Suprapubic skin (tissue), 4 donors: ENCODE data around the gene PDCD7. TPM values are rescaled to one million over a fixed set of nuclear protein-coding genes. Genes with fewer than 3 reads are reported as not detected.
"Not testable (repeated sequence)": the region's sequence is repeated elsewhere in the genome, so short reads cannot be mapped to it uniquely, and the experiment has no call there.

Experiments
- DNase-seq, 2 donors: peaks; one replicate each; pipeline ENCODE4 v3.0.0-alpha.2; 2019; ENCODE audit warnings: low spot score in 2 of 2
- H3K27ac ChIP-seq: fragments of 200-600 bp; sonication (generic); one replicate; pipeline ENCODE4 v1.5.1; 2019
- H3K27me3 ChIP-seq: fragments of 200-600 bp; sonication (generic); one replicate; pipeline ENCODE4 v1.5.1; 2019
- H3K36me3 ChIP-seq: fragments of 200-600 bp; sonication (generic); one replicate; pipeline ENCODE4 v1.5.1; 2019
- H3K4me1 ChIP-seq: fragments of 200-600 bp; sonication (generic); one replicate; pipeline ENCODE4 v1.5.1; 2019
- H3K4me3 ChIP-seq: fragments of 200-600 bp; sonication (generic); one replicate; pipeline ENCODE4 v1.5.1; 2019; ENCODE audit warnings: mild to moderate bottlenecking
- H3K9me3 ChIP-seq: fragments of 200-600 bp; sonication (generic); one replicate; pipeline ENCODE4 v1.5.1; 2019
- CTCF ChIP-seq, 2 donors: fragments of 200-600 bp in 1 of 2; fragments of 450-650 bp in 1 of 2; sonication (generic) in 1 of 2; IDR thresholded peaks; one replicate each; pipeline ENCODE4 v1.5.1; 2016 to 2019; ENCODE audit warnings: antibody characterized with exemption in 2 of 2, mild to moderate bottlenecking in 1 of 2, moderate library complexity in 1 of 2
- EP300 ChIP-seq: sonication (generic); formaldehyde crosslinking; IDR thresholded peaks from one replicate; pipeline ENCODE4 v1.6.1; 2017; ENCODE audit warnings: antibody characterized with exemption
- POLR2A ChIP-seq, 2 donors: fragments of 450-650 bp; IDR thresholded peaks; one replicate each; pipeline ENCODE4 v1.6.1; 2017; ENCODE audit warnings: antibody characterized with exemption in 2 of 2, mild to moderate bottlenecking in 2 of 2, moderate library complexity in 2 of 2
- POLR2AphosphoS5 ChIP-seq, 3 donors: sonication (generic); formaldehyde crosslinking; IDR thresholded peaks; one replicate each; pipeline ENCODE4 v1.6.1; 2017; ENCODE audit warnings: antibody characterized with exemption in 3 of 3
- WGBS: methylation state at CpG from one replicate; pipeline ENCODE4 v1.1.5; 2018; 5-methylcytosine and 5-hydroxymethylcytosine counted together
- total RNA-seq, 4 donors: library from RNA; depleted of rRNA; stranded (reverse); fragments of >200 nt; gene quantifications; one replicate each; pipeline ENCODE4 v1.1.0, GENCODE V29; 2016

PDCD7 gene
- total RNA-seq, 4 donors from 2014 or later, result 18.1 to 46.3 (median 22.0) TPM

GRCh38 chr15:65081270-65081669, 52.3 kb downstream of the PDCD7 start:
- DNase-seq, result no peak
- WGBS, result 65% methylated on average over 6 of the region's 6 CpGs
- H3K4me3 ChIP-seq, result no peak overlapping the region
- no peaks in the 10 kb centered on the region for H3K9me3 ChIP-seq
- TF ChIP-seq CTCF (IDR thresholded peaks at IDR 0.05), result no peak
- no peak for TF ChIP-seq POLR2AphosphoS5 (IDR thresholded peaks at IDR 0.05)
- no peak for TF ChIP-seq EP300
- no peak for TF ChIP-seq POLR2A (IDR thresholded peaks at IDR 0.05)
- peaks cover 29% of the 10 kb centered on the region for H3K4me1 ChIP-seq
- no peaks in the 10 kb centered on the region for H3K36me3 ChIP-seq
- no peak overlapping the region for H3K27ac ChIP-seq
- peaks cover 21% of the 10 kb centered on the region for H3K27me3 ChIP-seq

- TF ChIP-seq EP300, result no peak
- Histone ChIP-seq H3K27ac (no peak overlapping the region), H3K4me1 (peaks cover 22% of the 10 kb centered on the region), H3K36me3 (no peaks in the 10 kb centered on the region), H3K27me3 (peaks cover 21% of the 10 kb centered on the region), H3K9me3 (no peaks in the 10 kb centered on the region), H3K4me3 (no peak overlapping the region)
- WGBS, result 49% methylated on average over 5 of the region's 5 CpGs
- DNase-seq, result no peak
Observed at GRCh38 chr15:65079580-65079979, 54.0 kb downstream of the PDCD7 start.

GRCh38 chr15:65077981-65078352, 55.6 kb downstream of the PDCD7 start:
- H3K27me3 ChIP-seq, result peaks cover 16% of the 10 kb centered on the region
- no peaks in the 10 kb centered on the region for H3K36me3 ChIP-seq
- no peak for DNase-seq
- H3K4me1 ChIP-seq, result peaks cover 17% of the 10 kb centered on the region
- H3K4me3 ChIP-seq, result no peak overlapping the region
- WGBS, result 13% methylated on average over 11 of the region's 24 CpGs
- H3K9me3 ChIP-seq, result no peaks in the 10 kb centered on the region
- TF ChIP-seq EP300 (no peak), CTCF (IDR thresholded peaks at IDR 0.05) (peak in 1 of 2 donors; percentile 56), POLR2AphosphoS5 (IDR thresholded peaks at IDR 0.05) (no peak), POLR2A (IDR thresholded peaks at IDR 0.05) (no peak)
- no peak overlapping the region for H3K27ac ChIP-seq

GRCh38 chr15:65077291-65077980, 56.2 kb downstream of the PDCD7 start:
- Histone ChIP-seq H3K27me3 (peaks cover 16% of the 10 kb centered on the region), H3K27ac (no peak overlapping the region), H3K4me1 (peaks cover 12% of the 10 kb centered on the region), H3K4me3 (no peak overlapping the region), H3K9me3 (no peaks in the 10 kb centered on the region), H3K36me3 (no peaks in the 10 kb centered on the region)
- TF ChIP-seq POLR2A (IDR thresholded peaks at IDR 0.05) (no peak), EP300 (no peak), POLR2AphosphoS5 (IDR thresholded peaks at IDR 0.05) (no peak), CTCF (IDR thresholded peaks at IDR 0.05) (no peak)
- DNase-seq, result no peak
- 45% methylated on average over 39 of the region's 85 CpGs for WGBS

GRCh38 chr15:65076486-65077290, 56.9 kb downstream of the PDCD7 start, which contains the start of gene KBTBD13:
TSS of gene KBTBD13 (plus strand) at chr15:65076746. CDS start at chr15:65076816, 70 bp downstream.
- Histone ChIP-seq H3K27ac (no peak within 1 kb of the TSS), H3K4me3 (no peak within 1 kb of the TSS), H3K4me1 (peaks cover 9% of the 10 kb centered on the region), H3K9me3 (no peaks in the 10 kb centered on the region), H3K36me3 (no peaks in the 10 kb centered on the region), H3K27me3 (peaks cover 16% of the 10 kb centered on the region)
- no peak for DNase-seq
- 86% methylated on average over 6 of the region's 73 CpGs for WGBS
- TF ChIP-seq POLR2AphosphoS5 (IDR thresholded peaks at IDR 0.05) (no peak), POLR2A (IDR thresholded peaks at IDR 0.05) (no peak), CTCF (IDR thresholded peaks at IDR 0.05) (no peak), EP300 (no peak)

GRCh38 chr15:65075607-65076395, 57.8 kb downstream of the PDCD7 start:
- 87% methylated on average over 11 of the region's 12 CpGs for WGBS
- Histone ChIP-seq H3K4me1 (peaks cover 17% of the 10 kb centered on the region), H3K27me3 (peaks cover 16% of the 10 kb centered on the region)
- not testable (repeated sequence) for H3K4me3 ChIP-seq, H3K9me3 ChIP-seq, H3K36me3 ChIP-seq, H3K27ac ChIP-seq, DNase-seq

- H3K27ac ChIP-seq, result not testable (repeated sequence)
Observed at GRCh38 chr15:65074946-65075345, 58.7 kb downstream of the PDCD7 start.

More at GRCh38 chr15:65074946-65075345, 58.7 kb downstream of the PDCD7 start:
- H3K36me3 ChIP-seq, H3K9me3 ChIP-seq, DNase-seq, H3K4me3 ChIP-seq: not testable (repeated sequence)
- WGBS, result 91% methylated on average over 9 of the region's 22 CpGs
- H3K27me3 ChIP-seq, result peaks cover 16% of the 10 kb centered on the region
- H3K4me1 ChIP-seq, result peaks cover 17% of the 10 kb centered on the region
